ENCODE results near the gene COQ8B.

GRCh38 chr19:40703029-40703755 is 13.5 kb downstream of the COQ8B start:
- TF ChIP-seq, protein P1, sequence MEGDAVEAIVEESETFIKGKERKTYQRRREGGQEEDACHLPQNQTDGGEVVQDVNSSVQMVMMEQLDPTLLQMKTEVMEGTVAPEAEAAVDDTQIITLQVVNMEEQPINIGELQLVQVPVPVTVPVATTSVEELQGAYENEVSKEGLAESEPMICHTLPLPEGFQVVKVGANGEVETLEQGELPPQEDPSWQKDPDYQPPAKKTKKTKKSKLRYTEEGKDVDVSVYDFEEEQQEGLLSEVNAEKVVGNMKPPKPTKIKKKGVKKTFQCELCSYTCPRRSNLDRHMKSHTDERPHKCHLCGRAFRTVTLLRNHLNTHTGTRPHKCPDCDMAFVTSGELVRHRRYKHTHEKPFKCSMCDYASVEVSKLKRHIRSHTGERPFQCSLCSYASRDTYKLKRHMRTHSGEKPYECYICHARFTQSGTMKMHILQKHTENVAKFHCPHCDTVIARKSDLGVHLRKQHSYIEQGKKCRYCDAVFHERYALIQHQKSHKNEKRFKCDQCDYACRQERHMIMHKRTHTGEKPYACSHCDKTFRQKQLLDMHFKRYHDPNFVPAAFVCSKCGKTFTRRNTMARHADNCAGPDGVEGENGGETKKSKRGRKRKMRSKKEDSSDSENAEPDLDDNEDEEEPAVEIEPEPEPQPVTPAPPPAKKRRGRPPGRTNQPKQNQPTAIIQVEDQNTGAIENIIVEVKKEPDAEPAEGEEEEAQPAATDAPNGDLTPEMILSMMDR (conservative IDR thresholded peaks at IDR 0.05), result no peak
- no peak for TF ChIP-seq ZFX (IDR thresholded peaks at IDR 0.05)

All from C4-2B (cell line).